Measurements from ENCODE around the gene UBE4B. TPM values are rescaled to one million over a fixed set of nuclear protein-coding genes. Genes with fewer than 3 reads are reported as not detected.

UBE4B gene
- total RNA-seq, 4 donors from 2014 or later, result 37.5 to 60.3 (median 51.3) TPM

GRCh38 chr1:10149231-10149630 lies 116.5 kb downstream of the UBE4B start:
- TF ChIP-seq POLR2A (IDR thresholded peaks at IDR 0.05), result no peak
- TF ChIP-seq, protein P1, sequence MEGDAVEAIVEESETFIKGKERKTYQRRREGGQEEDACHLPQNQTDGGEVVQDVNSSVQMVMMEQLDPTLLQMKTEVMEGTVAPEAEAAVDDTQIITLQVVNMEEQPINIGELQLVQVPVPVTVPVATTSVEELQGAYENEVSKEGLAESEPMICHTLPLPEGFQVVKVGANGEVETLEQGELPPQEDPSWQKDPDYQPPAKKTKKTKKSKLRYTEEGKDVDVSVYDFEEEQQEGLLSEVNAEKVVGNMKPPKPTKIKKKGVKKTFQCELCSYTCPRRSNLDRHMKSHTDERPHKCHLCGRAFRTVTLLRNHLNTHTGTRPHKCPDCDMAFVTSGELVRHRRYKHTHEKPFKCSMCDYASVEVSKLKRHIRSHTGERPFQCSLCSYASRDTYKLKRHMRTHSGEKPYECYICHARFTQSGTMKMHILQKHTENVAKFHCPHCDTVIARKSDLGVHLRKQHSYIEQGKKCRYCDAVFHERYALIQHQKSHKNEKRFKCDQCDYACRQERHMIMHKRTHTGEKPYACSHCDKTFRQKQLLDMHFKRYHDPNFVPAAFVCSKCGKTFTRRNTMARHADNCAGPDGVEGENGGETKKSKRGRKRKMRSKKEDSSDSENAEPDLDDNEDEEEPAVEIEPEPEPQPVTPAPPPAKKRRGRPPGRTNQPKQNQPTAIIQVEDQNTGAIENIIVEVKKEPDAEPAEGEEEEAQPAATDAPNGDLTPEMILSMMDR (IDR thresholded peaks at IDR 0.05), result no peak
- H3K27ac ChIP-seq, result no peak overlapping the region
- peaks cover 0 to 96% (median 0%) of the 10 kb centered on the region in 3 donors for H3K36me3 ChIP-seq
- H3K4me3 ChIP-seq, result no peak overlapping the region
- H3K27me3 ChIP-seq, result no peaks in the 10 kb centered on the region
- no peaks in the 10 kb centered on the region for H3K9me3 ChIP-seq
- no peaks in the 10 kb centered on the region for H3K4me1 ChIP-seq
- no peak for DNase-seq
- intact Hi-C loops (cut with DNase I), result no loop called here

DNA sequence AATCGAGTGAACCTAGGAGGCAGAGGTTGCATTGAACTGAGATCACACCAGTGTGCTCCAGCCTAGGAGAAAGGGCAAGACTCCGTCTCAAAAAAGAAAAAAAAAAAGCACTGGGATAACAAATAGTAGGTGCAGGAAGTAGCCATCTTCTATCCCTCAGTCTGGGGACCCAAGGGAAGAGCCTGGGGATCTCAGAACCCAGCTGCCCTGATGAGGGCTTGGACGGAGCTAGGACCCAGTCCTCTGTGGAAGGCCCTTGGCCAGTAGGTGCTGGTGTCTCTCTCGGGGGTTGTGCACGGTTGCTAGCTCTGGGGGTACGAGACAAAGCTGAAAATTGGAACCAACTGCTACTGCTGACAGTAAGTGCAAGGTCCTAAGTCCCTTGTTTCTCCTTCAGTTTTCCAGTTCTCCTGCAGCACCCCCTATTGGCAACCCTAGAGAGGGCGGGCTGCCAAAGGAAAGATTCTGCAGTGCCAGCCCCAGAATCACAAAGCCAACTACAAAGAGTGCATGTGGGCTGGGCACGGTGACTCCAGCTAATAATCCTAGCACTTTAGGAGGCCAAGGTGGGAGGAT lies 120.0 kb downstream of the UBE4B start:
- Histone ChIP-seq H3K27me3 (no peaks in the 10 kb centered on the region), H3K4me3 (no peak overlapping the region), H3K4me1 (no peaks in the 10 kb centered on the region), H3K9me3 (no peaks in the 10 kb centered on the region), H3K36me3 (peaks cover 0 to 94% (median 0%) of the 10 kb centered on the region in 3 donors), H3K27ac (no peak overlapping the region)
- no peak for TF ChIP-seq POLR2A (IDR thresholded peaks at IDR 0.05)
- TF ChIP-seq, protein P1 (IDR thresholded peaks at IDR 0.05), result peak in 5 of 6 experiments; percentile 42 to 78 (median 65)
- WGBS, 2 donors, result 72 to 100% methylated on average over 3 to 5 of the region's 8 CpGs
- intact Hi-C loops (cut with DNase I), result loop anchor here (10.0 kb wide), 1 partner anchor 198 kb away; no protein-coding TSS in a partner anchor
- no peak for DNase-seq

DNA sequence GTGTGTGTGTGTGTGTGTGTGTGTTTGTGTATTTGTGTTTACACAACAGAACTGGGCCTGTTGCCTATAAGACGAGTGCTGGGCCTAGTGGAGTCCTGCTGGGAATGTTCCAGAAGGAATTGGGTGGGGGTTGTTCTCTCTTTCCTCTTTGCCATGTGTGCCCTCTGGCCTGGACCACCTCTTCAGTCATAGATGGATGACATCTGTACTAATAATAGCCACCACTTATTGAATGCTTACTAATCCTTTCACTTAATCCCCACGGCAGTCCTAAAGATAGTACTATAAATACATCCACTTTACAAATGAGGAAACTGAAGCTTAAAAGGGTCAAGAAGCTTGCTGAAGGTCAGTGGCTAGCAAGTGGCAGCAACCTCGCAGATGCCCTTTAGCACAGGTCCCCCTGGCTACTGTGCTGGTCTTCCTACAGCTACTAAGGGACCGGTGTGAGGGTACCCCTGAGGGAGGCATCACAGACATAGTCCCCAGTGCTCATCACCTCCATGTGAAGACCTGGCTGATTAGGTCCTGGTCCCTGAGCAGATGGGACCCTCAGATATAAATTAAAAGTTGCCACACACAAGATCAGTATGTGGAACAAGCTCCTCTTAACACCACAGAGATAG lies 122.4 kb downstream of the UBE4B start:
- Histone ChIP-seq H3K9me3 (no peaks in the 10 kb centered on the region), H3K27me3 (no peaks in the 10 kb centered on the region), H3K36me3 (peaks cover 3 to 95% (median 6%) of the 10 kb centered on the region in 3 donors), H3K27ac (peak overlapping the region in 2 of 4 donors; percentile 25 to 46), H3K4me3 (no peak overlapping the region), H3K4me1 (no peaks in the 10 kb centered on the region)
- no peak for DNase-seq
- intact Hi-C loops (cut with DNase I), result loop anchor here (10.0 kb wide), 1 partner anchor 200 kb away; no protein-coding TSS in a partner anchor
- TF ChIP-seq, protein P1 (IDR thresholded peaks at IDR 0.05), result no peak
- no peak for TF ChIP-seq POLR2A (IDR thresholded peaks at IDR 0.05)
- WGBS, 2 donors, result 75 to 82% methylated on average over 2 to 3 of the region's 4 CpGs

DNA sequence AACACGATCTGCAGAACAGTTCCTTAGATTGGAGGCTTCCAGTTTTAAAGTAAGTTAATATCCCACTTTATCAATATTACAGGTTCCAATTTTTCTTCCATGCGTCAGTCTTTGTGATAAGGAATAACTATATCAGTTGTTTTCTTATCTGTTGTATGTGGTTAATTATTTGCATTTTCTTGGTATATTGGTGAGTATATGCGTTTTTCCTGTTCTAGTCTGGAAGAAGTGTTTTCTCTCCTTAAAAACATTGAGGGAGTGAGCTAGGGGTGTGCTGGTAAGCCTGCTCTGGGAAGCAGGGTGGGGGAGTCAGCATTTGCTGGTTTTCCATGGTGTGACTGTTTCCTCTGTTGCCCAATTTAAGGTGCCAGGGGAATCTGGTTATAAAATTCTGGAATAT lies 127.4 kb downstream of the UBE4B start:
- TF ChIP-seq, protein P1 (IDR thresholded peaks at IDR 0.05), result no peak
- no peak for TF ChIP-seq POLR2A (IDR thresholded peaks at IDR 0.05)
- no peaks in the 10 kb centered on the region for H3K27me3 ChIP-seq
- H3K27ac ChIP-seq, result peak overlapping the region in 2 of 4 donors; percentile 14 to 36
- intact Hi-C loops (cut with DNase I), result no loop called here
- H3K36me3 ChIP-seq, result peaks cover 4 to 100% (median 10%) of the 10 kb centered on the region in 3 donors
- no peaks in the 10 kb centered on the region for H3K4me1 ChIP-seq
- H3K9me3 ChIP-seq, result no peaks in the 10 kb centered on the region
- DNase-seq, result no peak
- WGBS, 2 donors, result 88 to 89% methylated on average over 3 of the region's 3 CpGs
- H3K4me3 ChIP-seq, result no peak overlapping the region

DNA sequence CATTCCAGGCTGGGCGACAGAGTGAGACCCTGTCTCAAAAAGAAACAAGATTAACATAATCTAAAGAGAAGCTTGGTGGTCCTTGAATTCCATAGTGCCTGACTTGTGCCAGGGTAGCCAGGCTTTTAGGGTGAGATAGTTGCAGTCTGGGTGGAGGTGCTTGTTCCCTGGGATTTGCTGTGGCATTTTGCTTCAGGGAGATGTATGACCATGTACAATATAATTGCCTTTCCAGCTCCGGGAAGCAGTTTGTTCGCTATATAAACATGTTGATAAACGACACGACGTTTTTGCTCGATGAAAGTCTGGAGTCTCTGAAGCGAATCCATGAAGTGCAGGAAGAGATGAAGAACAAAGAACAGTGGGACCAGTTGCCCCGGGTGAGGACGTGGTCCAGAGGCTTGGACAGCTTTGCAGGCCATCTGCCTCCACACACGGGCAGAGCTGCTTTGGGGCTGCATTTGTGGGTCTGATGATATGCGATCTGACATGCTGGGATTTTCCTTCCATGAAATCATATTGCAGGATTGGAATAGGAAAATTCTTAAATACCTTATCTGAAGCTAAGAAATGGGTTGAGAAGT lies 128.2 kb downstream of the UBE4B start:
- no peak for TF ChIP-seq POLR2A (IDR thresholded peaks at IDR 0.05)
- TF ChIP-seq, protein P1 (IDR thresholded peaks at IDR 0.05), result no peak
- Histone ChIP-seq H3K4me1 (no peaks in the 10 kb centered on the region), H3K27ac (peak overlapping the region in 3 of 4 donors; percentile 14 to 64 (median 36)), H3K27me3 (no peaks in the 10 kb centered on the region), H3K36me3 (peaks cover 12 to 100% (median 17%) of the 10 kb centered on the region in 3 donors), H3K9me3 (no peaks in the 10 kb centered on the region), H3K4me3 (no peak overlapping the region)
- intact Hi-C loops (cut with DNase I), result no loop called here
- 72 to 78% methylated on average over 11 to 12 of the region's 12 CpGs for WGBS, 2 donors
- DNase-seq, result no peak

Measured in esophagus squamous epithelium (tissue), 5 donors.